Colon (tissue), 2 donors: ENCODE measurements around the gene RTL1.

Experiments
- FAIRE-seq: peaks from 2 replicates; lab custom pipeline; 2012; peaks lifted over from hg19 to GRCh38; lab: Jason Lieb, UNC
- donor health status: control.
- donor health status: control.

Gene RTL1

GRCh38 chr14:100898935-100899883 is 4.3 kb downstream of the RTL1 start:
- FAIRE-seq: no peak

GRCh38 chr14:100898465-100898864 is 5.1 kb downstream of the RTL1 start:
- FAIRE-seq: no peak

- FAIRE-seq: no peak
Measured at GRCh38 chr14:100896369-100897060, 7.0 kb downstream of the RTL1 start.

GRCh38 chr14:100895411-100895810 is 8.1 kb downstream of the RTL1 start:
- FAIRE-seq: no peak

GRCh38 chr14:100894416-100894815 is 9.1 kb downstream of the RTL1 start:
- FAIRE-seq: no peak

GRCh38 chr14:100893760-100894159 is 9.8 kb downstream of the RTL1 start:
- FAIRE-seq: no peak

- FAIRE-seq: no peak
Measured at GRCh38 chr14:100893228-100893601, 10.3 kb downstream of the RTL1 start.

- no peak for FAIRE-seq
Measured at GRCh38 chr14:100892496-100893227, 10.9 kb downstream of the RTL1 start.

GRCh38 chr14:100891501-100892445 is 11.7 kb downstream of the RTL1 start:
- FAIRE-seq: no peak

- FAIRE-seq: no peak
Measured at GRCh38 chr14:100891051-100891450, 12.5 kb downstream of the RTL1 start.

- FAIRE-seq: no peak
Measured at GRCh38 chr14:100890061-100890850, 13.3 kb downstream of the RTL1 start.

- no peak for FAIRE-seq
Measured at GRCh38 chr14:100889641-100890040, 13.9 kb downstream of the RTL1 start.

- FAIRE-seq: peak; percentile 80
Measured at GRCh38 chr14:100888789-100889315, 14.7 kb downstream of the RTL1 start.

- FAIRE-seq: no peak
Measured at GRCh38 chr14:100887728-100888335, 15.7 kb downstream of the RTL1 start.

- FAIRE-seq: no peak
Measured at GRCh38 chr14:100885617-100886016, 17.9 kb downstream of the RTL1 start.

GRCh38 chr14:100885196-100885595 is 18.3 kb downstream of the RTL1 start:
- FAIRE-seq: no peak

GRCh38 chr14:100884456-100884855 is 19.1 kb downstream of the RTL1 start:
- FAIRE-seq: no peak

GRCh38 chr14:100883789-100884101 is 19.8 kb downstream of the RTL1 start:
- FAIRE-seq: no peak

GRCh38 chr14:100882991-100883788 is 20.3 kb downstream of the RTL1 start:
- no peak for FAIRE-seq
